NK-92 (cell line): ENCODE data around the gene RAB11FIP4.

Experiments
- DNase-seq: peaks from one replicate; lab custom pipeline; 2025; ENCODE audit not compliant: unreplicated experiment; lab: John Stamatoyannopoulos, UW

RAB11FIP4 gene

GRCh38 chr17:31386542-31387075, 4.9 kb upstream of the RAB11FIP4 start:
- no peak for DNase-seq

- no peak for DNase-seq
Observed at GRCh38 chr17:31387438-31387837, 4.0 kb upstream of the RAB11FIP4 start.

GRCh38 chr17:31388351-31388750, 3.1 kb upstream of the RAB11FIP4 start:
- DNase-seq, result no peak

GRCh38 chr17:31388770-31389656, 2.5 kb upstream of the RAB11FIP4 start:
- no peak for DNase-seq

- no peak for DNase-seq
Observed at GRCh38 chr17:31389657-31390381, 1.7 kb upstream of the RAB11FIP4 start.

- DNase-seq, result no peak
Observed at GRCh38 chr17:31390426-31390747, 1.1 kb upstream of the RAB11FIP4 start.

- DNase-seq, result no peak
Observed at GRCh38 chr17:31390748-31391495, 553 bp upstream of the RAB11FIP4 start.

GRCh38 chr17:31392002-31392855, 754 bp downstream of the RAB11FIP4 start:
- no peak for DNase-seq

GRCh38 chr17:31392856-31393748, 1.6 kb downstream of the RAB11FIP4 start:
- no peak for DNase-seq

GRCh38 chr17:31393749-31394146, 2.3 kb downstream of the RAB11FIP4 start:
- no peak for DNase-seq

- DNase-seq, result no peak
Observed at GRCh38 chr17:31394544-31394943, 3.1 kb downstream of the RAB11FIP4 start.

- no peak for DNase-seq
Observed at GRCh38 chr17:31397256-31397939, 5.9 kb downstream of the RAB11FIP4 start.

GRCh38 chr17:31398381-31399311, 7.2 kb downstream of the RAB11FIP4 start:
- no peak for DNase-seq

- no peak for DNase-seq
Observed at GRCh38 chr17:31400481-31400950, 9.0 kb downstream of the RAB11FIP4 start.

- DNase-seq, result no peak
Observed at GRCh38 chr17:31401456-31402254, 10.2 kb downstream of the RAB11FIP4 start.

GRCh38 chr17:31404028-31404949, 12.8 kb downstream of the RAB11FIP4 start:
- no peak for DNase-seq
